ENCODE data around the gene CAPS2. TPM values are rescaled to one million over a fixed set of nuclear protein-coding genes. Genes with fewer than 3 reads are reported as not detected.

CAPS2 gene
- 0.38 and 0.98 TPM in 2 replicates for total RNA-seq (2014; rRNA removed; shearing (Covaris generic))

GRCh38 chr12:75329918-75330826 lies at the start of gene CAPS2:
Gene CAPS2, minus strand, starts transcription at chr12:75330324. Its CDS starts 3,826 bp downstream, at chr12:75326498.

GRCh38 chr12:75334384-75335030 lies 4.4 kb upstream of the CAPS2 start, which contains the start of gene GLIPR1L1:
Gene GLIPR1L1, plus strand, starts transcription at chr12:75334670. Its CDS starts 59 bp downstream, at chr12:75334729.

Other genes with a start within 250 kb of the CAPS2 start
- not detected in 2 replicates for gene KCNC2, start 120.5 kb downstream of the CAPS2 start, total RNA-seq (2014; rRNA removed; shearing (Covaris generic))
- gene GLIPR1L1, start 4.3 kb upstream of the CAPS2 start, total RNA-seq (2014; rRNA removed; shearing (Covaris generic)) = not detected in 2 replicates
- 0.34 TPM in 1 of 2 replicates, not detected in the other for gene GLIPR1L2, start 60.8 kb upstream of the CAPS2 start, total RNA-seq (2014; rRNA removed; shearing (Covaris generic))
- 4.5 and 5.0 TPM in 2 replicates for gene GLIPR1, start 150.4 kb upstream of the CAPS2 start, total RNA-seq (2014; rRNA removed; shearing (Covaris generic))
- gene KRR1, start 181.3 kb upstream of the CAPS2 start, total RNA-seq (2014; rRNA removed; shearing (Covaris generic)) = 60.4 and 83.0 TPM in 2 replicates